H1 (cell line): Measurements from ENCODE around the gene PDE1C. TPM values are rescaled to one million over a fixed set of nuclear protein-coding genes. Genes with fewer than 3 reads are reported as not detected.

Experiments
- CHD7 ChIP-seq: fragments of 300-600 bp; sonication (generic); IDR thresholded peaks from 2 replicates; pipeline ENCODE4 v1.7.1; 2012; ENCODE audit warnings: low read length, moderate library complexity, mild to moderate bottlenecking, inconsistent platforms; ENCODE audit not compliant: insufficient replicate concordance
- GABPA ChIP-seq: IDR thresholded peaks from 2 replicates; pipeline ENCODE4 v1.6.1; 2011; ENCODE audit warnings: mild to moderate bottlenecking, low read length, moderate library complexity, borderline replicate concordance; ENCODE audit not compliant: insufficient read depth
- NRF1 ChIP-seq: IDR thresholded peaks from 2 replicates; pipeline ENCODE4 v1.6.1; 2011; ENCODE audit warnings: mild to moderate bottlenecking, low read depth, low read length, improper control_type of control experiment
- polyA plus RNA-seq, 7 experiments: library from polyadenylated mRNA; depleted of rRNA in 3 of 7; stranded (reverse) in 5 of 7; unstranded in 2 of 7; fragments of >200 nt in 5 of 7; fragments of 200-250 nt in 2 of 7; gene quantifications; 1 replicate in 5 of 7; 2 replicates in 1 of 7; 4 replicates in 1 of 7; pipeline versions ENCODE4 v1.2.1 to v1.2.3, GENCODE V29; 2011 to 2013; ENCODE audit warnings: missing spikeins in 2 of 7, mixed read lengths in 2 of 7
- total RNA-seq: library from RNA; stranded (reverse); fragmentation: NEBNext Ultra II Directional; extraction: Animal tissue kit (Norgen Biotek cat#: 25700); gene quantifications from 2 replicates; pipeline ENCODE4 v1.2.1, GENCODE V29; 2021

The PDE1C gene
- total and polyA plus RNA-seq, 2 of the 8 experiments (the other 6 are each of a cell fraction or from before 2014, with no cell fraction given), result 0.11 to 1.1 TPM

GRCh38 chr7:32005577-32005976, 64.6 kb downstream of the PDE1C start (continued):
- TF ChIP-seq CHD7 (no peak), NRF1 (no peak), GABPA (no peak)
